Right hindlimb (tissue), 1 donor: ENCODE measurements around the gene BTBD19.
A peak's percentile ranks its signal among the peaks of the same experiment; 100 is the strongest.
"Not testable (repeated sequence)": the region's sequence is repeated elsewhere in the genome, so short reads cannot be mapped to it uniquely, and the experiment has no call there.

ENCODE experiments used
- DNase-seq: peaks from one replicate; pipeline ENCODE4 v3.0.0-alpha.2; 2018

BTBD19 gene

GRCh38 chr1:44810101-44810761 lies 1.9 kb downstream of the BTBD19 start:
- peak; percentile 26 for DNase-seq

- DNase-seq = not testable (repeated sequence)
Measured at GRCh38 chr1:44810762-44811105, 2.4 kb downstream of the BTBD19 start.

GRCh38 chr1:44811234-44811633 lies 2.9 kb downstream of the BTBD19 start:
- no peak for DNase-seq

GRCh38 chr1:44812822-44813543 lies 4.7 kb downstream of the BTBD19 start:
- DNase-seq = peak; percentile 32

- not testable (repeated sequence) for DNase-seq
Measured at GRCh38 chr1:44815926-44816325, 7.6 kb downstream of the BTBD19 start.

GRCh38 chr1:44817307-44817706 lies 9.0 kb downstream of the BTBD19 start:
- DNase-seq = no peak

- DNase-seq = no peak
Measured at GRCh38 chr1:44817771-44818495, 9.6 kb downstream of the BTBD19 start.

- no peak for DNase-seq
Measured at GRCh38 chr1:44819196-44819607, 10.9 kb downstream of the BTBD19 start.

- peak; percentile 85 for DNase-seq
Measured at GRCh38 chr1:44819608-44820327, 11.4 kb downstream of the BTBD19 start.

GRCh38 chr1:44820328-44821239 lies 12.3 kb downstream of the BTBD19 start:
- peak; percentile 36 for DNase-seq

GRCh38 chr1:44821240-44821715 lies 13.0 kb downstream of the BTBD19 start:
- DNase-seq = no peak

- DNase-seq = no peak
Measured at GRCh38 chr1:44822131-44822701, 13.9 kb downstream of the BTBD19 start.

GRCh38 chr1:44822981-44823451 lies 14.7 kb downstream of the BTBD19 start:
- DNase-seq = no peak

GRCh38 chr1:44824392-44824791 lies 16.1 kb downstream of the BTBD19 start:
- not testable (repeated sequence) for DNase-seq

GRCh38 chr1:44826375-44827196 lies 18.3 kb downstream of the BTBD19 start:
- peak; percentile 82 for DNase-seq

GRCh38 chr1:44827197-44828002 lies 19.1 kb downstream of the BTBD19 start:
- DNase-seq = no peak

- no peak for DNase-seq
Measured at GRCh38 chr1:44828003-44828651, 19.8 kb downstream of the BTBD19 start.

- no peak for DNase-seq
Measured at GRCh38 chr1:44828841-44829440, 20.6 kb downstream of the BTBD19 start.
